ENCODE measurements around the gene CRAT.

- TF ChIP-seq BHLHE40 (IDR thresholded peaks at IDR 0.05; ENCODE audit: low read depth, low read length) (no peak), CTCF (conservative IDR thresholded peaks at IDR 0.05; ENCODE audit: low read depth, low read length) (no peak), MXI1 (IDR thresholded peaks at IDR 0.05; ENCODE audit: borderline replicate concordance, low read depth, low read length) (no peak), POLR2A (IDR thresholded peaks at IDR 0.05; ENCODE audit: low read depth, low read length) (no peak), RFX5 (IDR thresholded peaks at IDR 0.05; ENCODE audit: low read depth, low read length) (no peak), MAFK (IDR thresholded peaks at IDR 0.05; ENCODE audit: low read depth, low read length) (no peak), CHD1 (IDR thresholded peaks at IDR 0.05; ENCODE audit: low read depth, low read length) (no peak), MAZ (IDR thresholded peaks at IDR 0.05; ENCODE audit: borderline replicate concordance, low read depth, low read length) (no peak), RAD21 (IDR thresholded peaks at IDR 0.05; ENCODE audit: low read length) (no peak), USF2 (IDR thresholded peaks at IDR 0.05; ENCODE audit: low read depth, low read length) (no peak), RCOR1 (IDR thresholded peaks at IDR 0.05; ENCODE audit: insufficient replicate concordance, low read length) (no peak), FOS (IDR thresholded peaks at IDR 0.05; ENCODE audit: low read depth, low read length) (no peak), SMC3 (IDR thresholded peaks at IDR 0.05; ENCODE audit: low read depth, low read length) (no peak)
These were observed 57.6 kb downstream of the CRAT start for GRCh38 chr9:129053020-129053419.

All from IMR-90 (cell line).